Stimulated activated CD4-positive, alpha-beta T cell treated with anti-CD3 and anti-CD28 coated beads, Interleukin-4, amount 100 ng/mL, for 4 hours (primary cell): ENCODE measurements around the gene NPIPA5.
"Not testable (repeated sequence)": the region's sequence is repeated elsewhere in the genome, so short reads cannot be mapped to it uniquely, and the experiment has no call there.

Source experiments
- DNase-seq, 2 experiments: peaks; one replicate each; pipeline ENCODE4 v3.0.0-alpha.2; 2020

Gene NPIPA5

GRCh38 chr16:15378194-15378593 lies at the start of gene NPIPA5:
TSS of gene NPIPA5 (minus strand) at chr16:15378294. CDS start at chr16:15378294, 0 bp downstream.
- not testable (repeated sequence) for DNase-seq

GRCh38 chr16:15427648-15428239 lies 49.6 kb upstream of the NPIPA5 start:
- DNase-seq: peak; percentile 46 to 54

DNA sequence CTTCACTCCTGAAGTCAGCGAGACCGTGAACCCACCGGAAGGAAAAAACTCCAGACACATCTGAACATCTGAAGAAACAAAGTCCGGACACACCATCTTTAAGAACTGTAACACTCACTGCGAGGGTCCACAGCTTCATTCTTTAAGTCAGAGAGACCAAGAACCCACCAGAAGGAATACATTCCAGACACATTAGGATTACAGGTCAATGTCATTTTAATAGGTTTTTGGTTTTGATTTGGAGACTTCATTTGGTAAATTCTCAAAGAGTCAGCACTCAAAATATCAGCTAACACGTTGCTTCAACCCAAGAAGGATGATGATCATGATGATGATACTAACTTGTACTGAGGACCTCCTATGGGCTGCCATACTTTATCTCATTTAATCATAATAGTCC lies 48.7 kb upstream of the NPIPA5 start:
- DNase-seq: no peak

GRCh38 chr16:15425861-15426260 lies 47.8 kb upstream of the NPIPA5 start:
- DNase-seq: no peak

DNA sequence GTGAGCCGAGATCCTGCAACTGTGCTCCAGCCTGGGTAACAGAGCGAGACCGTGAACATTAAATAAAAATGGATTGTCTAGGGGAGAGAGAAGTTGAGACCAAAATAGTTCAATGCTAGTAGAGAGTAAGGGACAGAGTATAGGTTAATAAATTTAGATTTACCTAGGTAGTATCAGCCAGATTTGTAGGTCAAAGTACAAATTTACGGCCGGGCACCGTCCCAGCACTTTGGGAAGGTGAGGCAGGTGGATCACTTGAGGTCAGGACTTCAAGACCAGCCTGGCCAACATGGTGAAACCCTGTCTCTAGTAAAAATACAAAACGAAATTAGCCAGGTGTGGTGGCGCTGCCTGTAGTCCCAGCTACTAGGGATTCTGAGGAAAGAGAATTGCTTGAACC lies 44.1 kb upstream of the NPIPA5 start:
- DNase-seq: no peak

DNA sequence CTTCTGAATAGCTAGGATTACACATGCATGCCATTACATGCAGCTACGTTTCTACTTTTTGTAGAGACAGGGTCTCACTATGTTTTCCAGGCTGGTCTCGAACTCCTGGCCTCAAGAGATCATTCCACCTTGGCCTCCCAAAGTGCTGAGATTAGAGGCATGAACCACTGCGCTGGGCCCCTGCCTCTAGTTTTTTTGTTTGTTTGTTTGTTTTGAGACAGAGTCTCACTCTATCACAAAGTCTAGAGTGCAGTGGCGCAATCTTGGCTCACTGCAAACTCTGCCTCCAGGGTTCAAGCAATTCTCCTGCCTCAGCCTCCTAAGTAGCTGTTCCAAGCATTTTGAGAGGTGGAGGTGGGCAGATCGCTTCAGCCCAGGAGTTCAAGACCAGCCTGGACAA lies 43.6 kb upstream of the NPIPA5 start:
- DNase-seq: not testable (repeated sequence)

DNA sequence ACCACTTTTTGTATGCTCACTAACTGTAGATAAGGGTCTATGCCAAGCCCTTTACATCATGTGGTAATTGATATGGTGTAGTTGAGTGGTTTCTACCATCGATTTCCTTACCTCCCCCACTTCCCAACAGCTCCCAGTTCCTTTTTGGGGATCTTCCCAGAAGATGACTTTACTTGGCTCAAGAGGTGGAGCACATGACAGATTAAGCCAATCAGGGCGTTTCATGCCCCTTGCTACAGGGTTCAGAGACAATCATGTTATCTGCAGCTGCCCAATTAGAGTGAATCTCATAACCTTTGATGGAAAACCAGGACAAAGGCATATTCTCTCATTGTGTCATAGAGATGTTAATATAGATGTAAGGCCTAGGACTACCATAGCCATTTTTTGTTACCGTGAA lies 40.1 kb upstream of the NPIPA5 start:
- DNase-seq: no peak

- DNase-seq: no peak
Observed at GRCh38 chr16:15417197-15417596, 39.1 kb upstream of the NPIPA5 start.

GRCh38 chr16:15415511-15415985 lies 37.5 kb upstream of the NPIPA5 start:
- no peak for DNase-seq

DNA sequence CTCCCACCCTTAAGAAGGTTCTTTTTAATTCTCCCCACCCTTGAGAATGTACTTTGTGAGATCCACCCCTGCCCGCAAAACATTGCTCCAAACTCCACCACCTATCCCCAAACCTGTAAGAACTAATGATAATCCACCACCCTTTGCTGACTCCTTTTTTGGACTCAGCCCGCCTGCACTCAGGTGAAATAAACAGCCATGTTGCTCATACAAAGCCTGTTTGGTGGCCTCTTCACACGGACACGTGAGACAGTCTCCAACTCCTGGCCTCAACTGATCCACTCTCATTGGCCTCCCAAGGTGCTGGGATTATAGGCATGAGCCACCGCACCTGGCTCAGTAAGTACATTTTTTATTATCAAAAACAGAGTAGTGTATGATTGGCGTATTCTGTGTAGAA lies 31.4 kb upstream of the NPIPA5 start:
- DNase-seq: not testable (repeated sequence)

GRCh38 chr16:15407756-15408155 lies 29.7 kb upstream of the NPIPA5 start:
- DNase-seq: not testable (repeated sequence)

- no peak for DNase-seq
Observed at GRCh38 chr16:15404792-15405191, 26.7 kb upstream of the NPIPA5 start.

DNA sequence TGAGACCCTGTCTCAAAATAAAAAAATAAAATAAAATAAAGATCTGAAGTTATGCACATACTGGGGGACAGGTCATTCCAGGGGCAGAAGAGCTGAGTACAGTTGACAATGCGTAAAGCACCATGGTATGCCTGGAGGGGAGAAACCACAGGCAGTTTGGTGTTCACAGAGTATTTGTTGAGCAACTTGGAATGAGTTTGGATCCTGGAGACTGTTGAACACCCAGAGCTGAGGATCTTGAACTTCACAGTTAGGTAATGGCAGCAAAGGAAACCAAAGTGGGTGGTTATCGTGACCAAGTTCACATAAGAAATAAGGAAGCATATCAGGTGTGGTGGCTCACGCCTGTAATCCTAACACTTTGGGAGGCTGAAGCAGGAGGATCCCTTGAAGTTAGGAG lies 26.0 kb upstream of the NPIPA5 start:
- DNase-seq: not testable (repeated sequence)

GRCh38 chr16:15403392-15403995 lies 25.4 kb upstream of the NPIPA5 start:
- no peak for DNase-seq

GRCh38 chr16:15401972-15402371 lies 23.9 kb upstream of the NPIPA5 start:
- DNase-seq: no peak

- DNase-seq: not testable (repeated sequence)
Observed at GRCh38 chr16:15400314-15400713, 22.2 kb upstream of the NPIPA5 start.

DNA sequence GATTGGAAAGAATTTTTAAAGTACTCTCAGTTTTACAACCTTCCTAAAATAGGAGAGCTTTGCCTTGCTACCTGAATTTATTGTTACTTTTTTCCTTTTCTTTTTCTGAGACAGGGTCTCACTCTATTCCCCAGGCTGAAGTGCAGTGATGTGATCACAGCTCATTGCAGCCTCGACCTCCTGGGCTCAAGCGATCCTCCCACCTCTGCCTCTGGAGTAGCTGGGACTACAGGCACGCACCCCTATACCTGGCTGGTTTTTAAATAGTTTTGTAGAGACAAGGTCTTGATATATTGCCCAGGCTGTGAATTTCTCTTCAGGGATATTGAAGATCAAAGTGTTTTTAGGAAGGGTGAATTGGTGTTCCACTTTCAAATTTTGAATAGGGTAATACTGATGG lies 21.2 kb upstream of the NPIPA5 start:
- DNase-seq: no peak

DNA sequence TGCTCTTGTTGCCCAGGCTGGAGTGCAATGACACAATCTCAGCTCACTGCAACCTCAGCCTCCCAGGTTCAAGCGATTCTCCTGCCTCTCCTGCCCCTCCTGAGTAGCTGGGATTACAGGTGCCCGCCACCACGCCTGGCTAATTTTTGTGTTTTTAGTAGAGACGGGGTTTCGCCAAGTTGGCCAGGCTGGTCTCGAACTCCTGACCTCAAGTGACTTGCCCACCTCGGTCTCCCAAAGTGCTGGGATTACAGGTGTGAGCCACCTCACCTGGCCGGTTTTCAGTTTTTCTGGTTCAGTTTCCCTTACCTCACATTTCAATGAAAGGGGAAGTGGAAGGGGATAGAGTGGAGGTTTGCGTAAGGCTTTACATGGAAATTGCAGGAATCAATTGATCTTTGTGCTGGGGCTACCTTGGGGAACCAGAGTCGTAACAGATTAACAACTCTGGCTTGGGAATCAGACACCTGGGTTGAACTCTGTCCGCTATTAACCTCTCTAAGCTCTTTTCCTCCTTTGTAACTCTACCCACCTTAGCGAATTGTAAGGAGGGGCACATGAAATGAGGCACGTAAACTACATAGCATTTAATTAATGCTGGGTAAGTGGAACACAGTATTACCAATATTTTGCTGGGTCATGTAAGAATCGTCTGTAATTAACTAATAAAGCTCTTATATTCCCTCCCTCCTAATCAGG lies 20.7 kb upstream of the NPIPA5 start:
- no peak for DNase-seq

- DNase-seq: no peak
Observed at GRCh38 chr16:15396948-15397594, 19.0 kb upstream of the NPIPA5 start.

DNA sequence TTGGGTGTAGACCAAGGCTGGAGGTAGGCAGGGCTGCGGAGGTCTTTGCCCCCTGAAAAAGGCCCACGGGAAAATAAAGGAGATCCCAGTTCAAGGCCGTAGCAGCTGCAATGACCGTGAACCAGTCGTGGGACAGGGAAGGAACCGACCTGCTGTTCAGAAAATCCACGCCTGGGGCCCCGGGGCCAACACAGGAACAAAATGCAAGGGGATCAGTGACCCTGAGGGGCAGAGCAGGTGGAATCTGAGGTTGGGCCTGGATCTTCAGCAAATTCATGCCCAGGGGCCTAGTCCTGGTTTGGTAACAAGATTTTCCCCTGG lies 18.4 kb upstream of the NPIPA5 start:
- DNase-seq: not testable (repeated sequence)

DNA sequence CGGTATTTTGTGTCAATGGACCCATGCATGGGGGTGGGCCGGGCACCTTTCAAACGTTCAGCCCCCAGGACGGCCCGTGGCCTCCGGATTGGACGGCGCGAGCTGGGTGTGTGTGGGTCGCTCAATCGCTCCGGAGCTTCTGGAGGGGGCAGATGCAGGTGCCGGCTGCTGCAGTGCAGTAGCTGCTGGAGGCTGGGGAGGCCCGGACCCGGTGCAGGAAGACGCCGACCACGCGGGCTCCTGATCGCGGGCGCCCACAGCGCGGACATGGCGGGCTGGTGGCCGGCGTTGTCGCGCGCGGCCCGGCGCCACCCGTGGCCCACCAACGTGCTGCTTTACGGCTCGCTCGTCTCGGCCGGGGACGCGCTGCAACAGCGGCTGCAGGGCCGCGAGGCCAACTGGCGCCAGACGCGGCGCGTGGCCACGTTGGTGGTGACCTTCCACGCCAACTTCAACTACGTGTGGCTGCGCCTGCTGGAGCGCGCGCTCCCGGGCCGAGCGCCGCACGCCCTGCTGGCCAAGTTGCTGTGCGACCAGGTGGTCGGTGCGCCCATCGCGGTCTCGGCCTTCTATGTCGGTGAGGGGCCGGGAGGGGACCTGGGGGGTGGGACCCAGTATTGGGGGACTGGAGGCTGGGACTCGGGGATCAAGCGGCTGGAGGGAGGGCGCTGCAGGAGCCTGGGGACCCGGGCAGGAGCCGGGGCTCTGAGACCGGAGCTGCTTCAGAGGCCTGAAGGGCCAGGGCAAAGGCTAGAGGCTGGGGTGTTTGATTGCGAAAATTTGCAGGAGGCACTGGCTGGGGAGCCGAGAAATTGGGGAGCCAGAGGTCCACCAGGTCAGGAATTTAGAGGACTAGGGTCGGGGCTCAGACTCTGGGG lies 17.8 kb upstream of the NPIPA5 start, which contains the start of gene MPV17L:
TSS of gene MPV17L (plus strand) at position 124 of the 878 bp plus-strand sequence. CDS start at position 268, 144 bp downstream.
- DNase-seq: not testable (repeated sequence)

DNA sequence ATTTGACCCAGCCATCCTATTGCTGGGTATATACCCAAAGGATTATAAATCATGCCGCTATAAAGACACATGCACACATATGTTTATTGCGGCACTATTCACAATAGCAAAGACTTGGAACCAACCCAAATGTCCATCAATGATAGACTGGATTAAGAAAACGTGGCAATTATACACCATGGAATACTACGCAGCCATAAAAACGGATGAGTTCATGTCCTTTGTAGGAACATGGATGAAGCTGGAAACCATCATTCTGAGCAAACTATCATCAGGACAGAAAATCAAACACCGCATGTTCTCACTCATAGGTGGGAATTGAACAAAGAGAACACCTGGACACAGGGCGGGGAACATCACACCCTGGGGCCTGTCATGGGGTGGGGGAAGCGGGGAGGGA lies 14.9 kb upstream of the NPIPA5 start:
- not testable (repeated sequence) for DNase-seq

DNA sequence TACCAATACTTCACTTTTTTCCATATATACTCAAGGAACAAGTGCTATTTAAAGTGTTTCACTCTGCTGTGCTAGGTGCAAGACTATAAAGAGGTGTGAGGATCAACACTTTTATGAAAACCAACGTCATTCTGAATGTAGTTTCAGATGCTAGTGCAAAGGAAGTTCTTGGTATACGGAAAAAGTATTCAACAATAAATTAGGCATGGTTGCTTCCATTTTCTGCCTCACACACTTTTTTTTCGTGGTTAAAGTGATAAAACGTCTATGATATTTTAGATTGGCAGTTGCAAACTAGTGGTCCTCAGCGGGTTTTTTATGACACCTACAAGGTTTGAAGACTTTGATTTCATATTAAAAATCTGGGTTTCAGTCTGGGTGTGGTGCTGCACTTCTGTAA lies 11.8 kb upstream of the NPIPA5 start:
- not testable (repeated sequence) for DNase-seq
